HepG2 (cell line): ENCODE results near the gene CHAF1A. TPM values are rescaled to one million over a fixed set of nuclear protein-coding genes. Genes with fewer than 3 reads are reported as not detected.

Experiments
- CCAR2 ChIP-seq: fragments of 200-400 bp; formaldehyde crosslinking; optimal IDR thresholded peaks from 2 replicates; pipeline ENCODE3; 2018; ENCODE audit warnings: low read depth, mild to moderate bottlenecking, low read length, moderate library complexity
- DR1 ChIP-seq: sonication (generic); formaldehyde crosslinking; IDR thresholded peaks from 2 replicates; pipeline ENCODE4 v1.8.0; 2021; ENCODE audit warnings: mild to moderate bottlenecking, missing genetic modification reagents, inconsistent platforms
- LRRFIP1 ChIP-seq: sonication (generic); formaldehyde crosslinking; conservative IDR thresholded peaks from 2 replicates; pipeline ENCODE4 v1.4.0; 2020; ENCODE audit warnings: missing genetic modification reagents
- NONO ChIP-seq, 2 experiments: fragments of 450-650 bp in 1 of 2; sonication (generic) in 1 of 2; formaldehyde crosslinking in 1 of 2; IDR thresholded peaks in 1 of 2; conservative IDR thresholded peaks in 1 of 2; 2 replicates each; pipeline versions ENCODE4 v1.6.1 to v1.8.0; 2017 to 2022; ENCODE audit warnings: mild to moderate bottlenecking in 1 of 2, missing genetic modification reagents in 1 of 2, moderate library complexity in 1 of 2
- NR2F2 ChIP-seq: IDR thresholded peaks from 2 replicates; pipeline ENCODE4 v1.6.1; 2012; ENCODE audit warnings: low read depth, inconsistent platforms, borderline replicate concordance
- PITX1 ChIP-seq: sonication (generic); formaldehyde crosslinking; IDR thresholded peaks from 2 replicates; pipeline ENCODE4 v1.5.1; 2020; ENCODE audit warnings: mild to moderate bottlenecking, missing genetic modification reagents
- RFX5 ChIP-seq: IDR thresholded peaks from 2 replicates; pipeline ENCODE4 v1.6.1; 2011; ENCODE audit warnings: low read depth, low read length, improper control_type of control experiment
- SOX13 ChIP-seq, 3 experiments: fragments of 450-650 bp in 1 of 3; sonication (generic) in 1 of 3; formaldehyde crosslinking in 1 of 3; IDR thresholded peaks in 2 of 3; conservative IDR thresholded peaks in 1 of 3; 2 replicates each; pipeline versions ENCODE4 v1.5.0 to v1.6.1; 2016 to 2020; ENCODE audit warnings: antibody characterized with exemption in 1 of 3, mild to moderate bottlenecking in 1 of 3, missing compliant biosample characterization in 1 of 3, missing genetic modification reagents in 1 of 3, moderate library complexity in 1 of 3
- SOX6 ChIP-seq, 2 experiments: fragments of 450-650 bp in 1 of 2; sonication (generic) in 1 of 2; formaldehyde crosslinking in 1 of 2; IDR thresholded peaks; 2 replicates each; pipeline versions ENCODE4 v1.4.0 to v1.6.1; 2017 to 2020; ENCODE audit warnings: antibody characterized with exemption in 1 of 2, mild to moderate bottlenecking in 1 of 2, missing genetic modification reagents in 1 of 2
- SUZ12 ChIP-seq: fragments of 150-350 bp; IDR thresholded peaks from 2 replicates; pipeline ENCODE4 v1.6.1; 2014; ENCODE audit warnings: low read depth, low read length
- ZBED4 ChIP-seq: sonication (generic); formaldehyde crosslinking; IDR thresholded peaks from 2 replicates; pipeline ENCODE4 v1.4.0; 2020; ENCODE audit warnings: missing genetic modification reagents, borderline replicate concordance
- ZMYM2 ChIP-seq: sonication (generic); formaldehyde crosslinking; IDR thresholded peaks from 2 replicates; pipeline ENCODE4 v1.8.0; 2022; ENCODE audit warnings: mild to moderate bottlenecking, missing genetic modification reagents
- ZNF501 ChIP-seq: sonication (generic); formaldehyde crosslinking; IDR thresholded peaks from 2 replicates; pipeline ENCODE4 v1.5.1; 2020; ENCODE audit warnings: mild to moderate bottlenecking, moderate library complexity, missing genetic modification reagents
- ZNF83 ChIP-seq: sonication (generic); formaldehyde crosslinking; IDR thresholded peaks from 2 replicates; pipeline ENCODE4 v1.4.0; 2020; ENCODE audit warnings: missing genetic modification reagents, mild to moderate bottlenecking, borderline replicate concordance
- polyA plus RNA-seq, 8 experiments: library from polyadenylated mRNA; depleted of rRNA in 3 of 8; stranded (reverse) in 7 of 8; unstranded in 1 of 8; fragments of >200 nt; fragmentation: Illumina TruSeq in 4 of 8; extraction: Trizol in 4 of 8; gene quantifications; 2 replicates each; pipeline versions ENCODE4 v1.2.1 to v1.2.3, GENCODE V29; 2011 to 2016; ENCODE audit warnings: low read depth in 4 of 8, missing spikeins in 1 of 8, mixed read lengths in 1 of 8; ENCODE audit not compliant: insufficient read depth in 1 of 8
- total RNA-seq, 5 experiments: library from RNA; depleted of rRNA; stranded (reverse); fragments of >200 nt; fragmentation: Illumina TruSeq; extraction: Trizol; gene quantifications; 2 replicates each; pipeline ENCODE4 v1.2.3, GENCODE V29; 2016; ENCODE audit warnings: low read depth in 1 of 5
- TF ChIP-seq, protein P1 (sequence below): sonication (generic); formaldehyde crosslinking; IDR thresholded peaks from 2 replicates; pipeline ENCODE4 v1.9.0; 2022; ENCODE audit warnings: missing genetic modification reagents, mild to moderate bottlenecking, borderline replicate concordance
- TF ChIP-seq, protein P2 (sequence below): sonication (generic); formaldehyde crosslinking; IDR thresholded peaks from 2 replicates; pipeline ENCODE4 v1.8.1; 2022; ENCODE audit warnings: mild to moderate bottlenecking, missing genetic modification reagents
- TF ChIP-seq, protein P3 (sequence below): sonication (generic); formaldehyde crosslinking; IDR thresholded peaks from 2 replicates; pipeline ENCODE4 v1.8.0; 2022; ENCODE audit warnings: missing genetic modification reagents, low read depth, mild to moderate bottlenecking, borderline replicate concordance

CHAF1A gene
- total and polyA plus RNA-seq, 2 of the 13 experiments (the other 11 are each of a cell fraction or from before 2014, with no cell fraction given), result 11.0 to 34.8 TPM

DNA sequence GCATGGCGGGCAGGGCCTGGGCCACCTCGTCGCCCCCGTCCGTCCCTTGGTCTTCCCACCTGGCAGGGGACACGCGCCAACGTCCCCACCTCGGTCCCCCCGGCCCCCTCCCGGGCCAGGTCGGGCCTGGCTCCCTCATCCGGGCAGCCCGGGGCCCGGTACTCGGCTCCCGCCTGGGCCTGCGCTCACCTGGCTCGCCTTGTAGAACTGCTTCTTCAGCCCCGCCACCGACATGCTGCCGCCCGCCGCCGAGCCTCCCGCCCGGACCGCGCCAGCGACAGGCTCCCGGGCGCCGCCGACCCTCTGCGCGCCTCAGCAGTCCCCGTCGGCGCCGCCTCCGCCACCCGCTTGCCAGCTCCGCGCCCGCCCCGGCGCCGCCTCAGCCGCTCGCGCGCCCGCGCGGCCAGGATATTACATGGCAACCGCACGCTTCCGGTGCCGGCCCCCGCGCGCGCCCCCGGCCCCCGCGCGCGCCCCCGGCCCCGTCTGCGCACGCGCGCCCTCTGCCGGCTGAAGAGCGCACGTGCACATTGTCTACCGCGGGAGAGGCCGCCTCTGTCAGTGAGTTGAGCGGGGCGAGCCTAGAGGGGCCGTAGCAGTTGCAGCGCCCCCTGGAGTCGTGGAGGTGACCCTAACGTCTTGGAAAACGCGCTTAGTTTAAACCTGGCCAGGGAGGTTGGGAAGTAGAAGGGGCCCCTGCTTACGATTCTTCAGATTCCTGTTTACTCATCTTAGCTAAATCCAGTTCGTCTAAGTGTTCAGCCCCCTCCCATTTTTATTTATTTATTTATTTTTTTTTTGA lies 2.1 kb upstream of the CHAF1A start, which contains the start of gene SH3GL1 (continued):
- TF ChIP-seq LRRFIP1 (CRISPR knock-in tag) (no peak), SOX6 (IDR thresholded peaks at IDR 0.05) (no peak), SOX6 (CRISPR knock-in tag; IDR thresholded peaks at IDR 0.05) (peak; percentile 39), NR2F2 (no peak), NONO (IDR thresholded peaks at IDR 0.05) (no peak), NONO (CRISPR knock-in tag; conservative IDR thresholded peaks at IDR 0.05) (peak; percentile 93), ZNF83 (no peak), CCAR2 (peak; percentile 68), ZBED4 (CRISPR knock-in tag) (no peak), PITX1 (CRISPR knock-in tag) (peak; percentile 28; the same call in 1 of the 2 replicates), ZNF501 (CRISPR knock-in tag) (no peak), DR1 (CRISPR knock-in tag) (peak; percentile 56; the same call in 1 of the 2 replicates), SOX13 (IDR thresholded peaks at IDR 0.05) (no peak), SOX13 (CRISPR knock-in tag; conservative IDR thresholded peaks at IDR 0.05 in 1 of 2, IDR thresholded peaks at IDR 0.05 in 1 of 2) (peak in 1 of 2 experiments; percentile 61; a peak in 1 of 4 replicates), RFX5 (no peak), SUZ12 (no peak), ZMYM2 (CRISPR knock-in tag) (no peak)
- TF ChIP-seq, protein P1, sequence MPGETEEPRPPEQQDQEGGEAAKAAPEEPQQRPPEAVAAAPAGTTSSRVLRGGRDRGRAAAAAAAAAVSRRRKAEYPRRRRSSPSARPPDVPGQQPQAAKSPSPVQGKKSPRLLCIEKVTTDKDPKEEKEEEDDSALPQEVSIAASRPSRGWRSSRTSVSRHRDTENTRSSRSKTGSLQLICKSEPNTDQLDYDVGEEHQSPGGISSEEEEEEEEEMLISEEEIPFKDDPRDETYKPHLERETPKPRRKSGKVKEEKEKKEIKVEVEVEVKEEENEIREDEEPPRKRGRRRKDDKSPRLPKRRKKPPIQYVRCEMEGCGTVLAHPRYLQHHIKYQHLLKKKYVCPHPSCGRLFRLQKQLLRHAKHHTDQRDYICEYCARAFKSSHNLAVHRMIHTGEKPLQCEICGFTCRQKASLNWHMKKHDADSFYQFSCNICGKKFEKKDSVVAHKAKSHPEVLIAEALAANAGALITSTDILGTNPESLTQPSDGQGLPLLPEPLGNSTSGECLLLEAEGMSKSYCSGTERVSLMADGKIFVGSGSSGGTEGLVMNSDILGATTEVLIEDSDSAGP (CRISPR knock-in tag), result no peak; the same call in 1 of the 2 replicates
- TF ChIP-seq, protein P2, sequence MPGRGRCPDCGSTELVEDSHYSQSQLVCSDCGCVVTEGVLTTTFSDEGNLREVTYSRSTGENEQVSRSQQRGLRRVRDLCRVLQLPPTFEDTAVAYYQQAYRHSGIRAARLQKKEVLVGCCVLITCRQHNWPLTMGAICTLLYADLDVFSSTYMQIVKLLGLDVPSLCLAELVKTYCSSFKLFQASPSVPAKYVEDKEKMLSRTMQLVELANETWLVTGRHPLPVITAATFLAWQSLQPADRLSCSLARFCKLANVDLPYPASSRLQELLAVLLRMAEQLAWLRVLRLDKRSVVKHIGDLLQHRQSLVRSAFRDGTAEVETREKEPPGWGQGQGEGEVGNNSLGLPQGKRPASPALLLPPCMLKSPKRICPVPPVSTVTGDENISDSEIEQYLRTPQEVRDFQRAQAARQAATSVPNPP (CRISPR knock-in tag), result no peak
- TF ChIP-seq, protein P3, sequence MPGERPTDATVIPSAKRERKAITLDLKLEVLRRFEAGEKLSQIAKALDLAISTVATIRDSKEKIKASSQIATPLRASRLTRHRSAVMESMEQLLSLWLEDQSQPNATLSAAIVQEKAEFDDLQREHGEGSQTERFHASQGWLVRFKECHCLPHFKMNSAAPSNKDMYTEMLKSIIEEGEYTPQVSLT (CRISPR knock-in tag), result no peak
